Measurements from ENCODE around the gene ELMO3.

The ELMO3 gene

GRCh38 chr16:67174706-67175231 is 24.2 kb upstream of the ELMO3 start:
- ChIA-PET CTCF (interaction anchor here (0.6 to 1.1 kb wide), 5 partner anchors 9 to 157 kb away, joined by 3 to 4 read pairs (median 3); partner anchors contain the start of genes HSF4 and MATCAP1), POLR2A (interaction anchor here (0.8 kb wide), 1 partner anchor 12 kb away, joined by 3 read pairs; no protein-coding TSS in a partner anchor)
- peaks cover 0 to 25% of the 10 kb centered on the region in 2 experiments; a peak in 1 of 3 replicates for H3K36me3 ChIP-seq (ENCODE audit: control insufficient read depth in 2 of 2, insufficient read depth in 1 of 2, low read length in 2 of 2)
- TF ChIP-seq ZBTB6 (tag by site-specific recombination; IDR thresholded peaks at IDR 0.05) (peak; percentile 98), SP3 (tag by site-specific recombination; IDR thresholded peaks at IDR 0.05) (no peak)
- no peaks in the 10 kb centered on the region for H3K9me3 ChIP-seq (ENCODE audit: control insufficient read depth, insufficient read depth, low read depth, low read length)
- H3K27ac ChIP-seq (ENCODE audit: extremely low read depth, low read depth, low read length) = no peak overlapping the region; the same call in 1 of the 2 replicates
- no peak overlapping the region for H3K4me3 ChIP-seq (ENCODE audit: low read depth, low read length)
- peaks cover 9% of the 10 kb centered on the region for H3K4me1 ChIP-seq (ENCODE audit: control insufficient read depth, insufficient read depth, low read length)

- H3K36me3 ChIP-seq (ENCODE audit: control insufficient read depth in 2 of 2, insufficient read depth in 1 of 2, low read length in 2 of 2) = peaks cover 0 to 41% of the 10 kb centered on the region in 2 experiments; a peak in 1 of 3 replicates
- no peak overlapping the region for H3K27ac ChIP-seq (ENCODE audit: extremely low read depth, low read depth, low read length)
- ChIA-PET POLR2A (interaction anchor here (0.6 to 1.1 kb wide), 2 partner anchors 16 to 149 kb away, joined by 4 to 7 read pairs; no protein-coding TSS in a partner anchor), CTCF (interaction anchor here (0.8 to 1.3 kb wide), 6 partner anchors 8 to 216 kb away, joined by 3 to 6 read pairs (median 3); partner anchors contain the start of gene CES3)
- H3K4me1 ChIP-seq (ENCODE audit: control insufficient read depth, insufficient read depth, low read length) = peaks cover 9% of the 10 kb centered on the region
- no peak for TF ChIP-seq ZNF561 (tag by site-specific recombination; IDR thresholded peaks at IDR 0.05; ENCODE audit: borderline replicate concordance)
- TF ChIP-seq ZNF10 (tag by site-specific recombination; IDR thresholded peaks at IDR 0.05) = no peak
- TF ChIP-seq ZNF24 (tag by site-specific recombination; IDR thresholded peaks at IDR 0.05) = no peak
- TF ChIP-seq ZNF19 (tag by site-specific recombination; IDR thresholded peaks at IDR 0.05; ENCODE audit: low read depth) = no peak
- TF ChIP-seq HIC1 (tag by site-specific recombination; IDR thresholded peaks at IDR 0.05) = no peak
- no peak for TF ChIP-seq MEIS1 (CRISPR knock-in tag; IDR thresholded peaks at IDR 0.05; ENCODE audit: borderline replicate concordance)
- TF ChIP-seq ZNF76 (tag by site-specific recombination; IDR thresholded peaks at IDR 0.05; ENCODE audit: borderline replicate concordance, low read depth) = no peak
- no peak for TF ChIP-seq ZNF610 (tag by site-specific recombination; IDR thresholded peaks at IDR 0.05; ENCODE audit: borderline replicate concordance)
- TF ChIP-seq ZNF747 (tag by site-specific recombination; IDR thresholded peaks at IDR 0.05) = no peak
- TF ChIP-seq KLF1 (tag by site-specific recombination; IDR thresholded peaks at IDR 0.05) = no peak
- TF ChIP-seq ZNF155 (tag by site-specific recombination; IDR thresholded peaks at IDR 0.05) = no peak
- TF ChIP-seq ZNF664 (tag by site-specific recombination; IDR thresholded peaks at IDR 0.05) = no peak
- TF ChIP-seq PRDM10 (tag by site-specific recombination; IDR thresholded peaks at IDR 0.05) = no peak
- no peak for TF ChIP-seq WT1 (tag by site-specific recombination; IDR thresholded peaks at IDR 0.05)
- TF ChIP-seq GLIS2 (tag by site-specific recombination; IDR thresholded peaks at IDR 0.05) = no peak
- no peak for TF ChIP-seq IKZF3 (tag by site-specific recombination; IDR thresholded peaks at IDR 0.05)
- TF ChIP-seq ZNF677 (tag by site-specific recombination; IDR thresholded peaks at IDR 0.05) = no peak
- TF ChIP-seq ZNF501 (tag by site-specific recombination; IDR thresholded peaks at IDR 0.05) = no peak
- no peaks in the 10 kb centered on the region for H3K9me3 ChIP-seq (ENCODE audit: control insufficient read depth, insufficient read depth, low read depth, low read length)
- H3K4me3 ChIP-seq (ENCODE audit: low read depth, low read length) = no peak overlapping the region
Observed at GRCh38 chr16:67176662-67177061, 22.3 kb upstream of the ELMO3 start.
